Retina (tissue), 1 donor: ENCODE data around the gene MYPOP.

Experiments
- DNase-seq: peaks from one replicate; pipeline ENCODE4 v3.0.0-alpha.2; 2016

The MYPOP gene, protein sequence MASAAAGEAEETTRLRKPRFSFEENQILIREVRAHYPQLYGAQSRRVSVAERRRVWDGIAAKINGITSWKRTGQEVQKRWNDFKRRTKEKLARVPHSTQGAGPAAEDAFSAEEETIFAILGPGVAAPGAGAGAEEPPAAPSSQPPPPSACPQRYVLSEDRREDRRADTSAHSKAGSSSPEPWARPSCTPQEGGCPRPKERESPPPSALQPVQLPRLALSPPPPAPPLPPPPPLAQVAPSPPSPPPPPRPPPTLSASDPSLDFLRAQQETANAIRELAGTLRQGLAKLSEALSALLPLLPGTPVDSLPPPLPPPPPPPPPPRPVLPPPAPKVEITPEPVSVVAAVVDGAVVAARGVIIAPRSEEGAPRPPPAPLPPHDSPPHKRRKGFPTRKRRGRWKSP

GRCh38 chr19:45901912-45902650 lies at the start of gene MYPOP:
TSS of gene MYPOP (minus strand) at chr19:45902613. CDS start at chr19:45901773, 840 bp downstream.
- DNase-seq = no peak

DNA sequence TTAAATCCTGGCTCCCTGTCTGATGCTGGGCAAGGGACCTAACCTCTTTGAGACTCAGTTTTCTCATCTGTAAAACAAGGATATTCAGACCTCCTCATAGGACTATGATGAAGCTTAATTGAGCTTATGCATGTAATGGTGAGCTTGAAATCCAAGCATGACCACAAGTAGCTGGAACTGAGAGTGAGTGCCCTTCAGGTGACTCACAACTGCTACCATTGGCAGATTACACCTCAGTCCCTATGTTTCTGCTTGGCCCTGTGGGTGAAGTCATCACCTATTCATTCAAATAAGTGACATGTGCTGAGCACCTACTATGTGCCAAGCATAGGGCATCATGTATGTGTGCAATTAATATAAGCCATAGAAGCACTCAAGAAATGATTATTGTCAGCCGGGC lies 45.5 kb upstream of the MYPOP start:
- DNase-seq = no peak

DNA sequence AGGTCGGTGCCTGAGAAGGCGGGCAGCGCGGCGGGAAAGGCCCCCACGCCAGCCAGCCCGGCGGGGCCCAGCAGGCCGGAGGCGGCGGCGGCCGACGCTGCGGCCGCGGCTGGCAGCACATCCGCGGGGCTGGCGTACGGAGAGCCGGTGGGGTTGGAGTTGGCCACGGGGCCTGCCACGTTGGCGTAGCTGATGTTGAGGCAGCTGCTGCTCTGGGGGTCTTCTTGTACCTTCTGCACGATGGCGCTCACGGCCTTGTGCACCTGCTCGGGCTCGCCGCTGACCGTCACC lies 38.0 kb upstream of the MYPOP start:
- DNase-seq = no peak

DNA sequence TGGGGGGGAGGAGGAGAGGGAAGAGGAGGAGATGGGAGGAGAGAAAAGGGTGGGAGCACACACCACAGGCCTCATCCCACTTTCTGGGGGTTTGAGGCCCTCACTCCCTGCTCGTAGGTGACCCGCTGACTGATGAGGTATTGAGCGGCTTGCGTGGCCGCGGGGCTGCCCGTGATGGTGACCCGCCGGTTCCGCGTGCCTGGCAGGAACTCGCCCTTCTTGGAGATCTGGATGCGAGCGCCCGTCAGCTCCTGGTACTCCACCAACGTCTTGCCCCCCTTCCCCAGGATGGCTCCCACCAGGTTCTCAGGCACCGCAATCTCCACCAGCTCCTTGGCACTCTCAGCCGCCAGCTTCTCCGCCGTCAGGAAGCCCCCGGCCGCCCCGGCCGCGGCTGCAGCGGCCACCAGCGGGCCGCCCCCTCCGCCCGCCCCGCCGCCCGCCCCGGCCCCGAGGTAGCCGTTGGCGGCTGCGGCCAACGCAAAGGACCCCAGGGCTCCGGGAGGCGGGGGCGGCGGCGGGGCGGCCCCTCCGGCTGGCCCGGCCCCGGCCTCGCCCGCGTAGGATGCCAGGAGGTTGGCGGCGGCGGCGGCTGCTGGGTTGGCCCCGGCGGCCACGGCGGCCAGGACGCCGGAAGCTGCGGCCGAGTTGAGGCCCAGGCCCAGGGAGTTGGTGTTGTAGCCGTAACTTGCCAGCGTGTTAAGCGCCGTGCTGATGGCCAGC lies 37.5 kb upstream of the MYPOP start:
- no peak for DNase-seq

GRCh38 chr19:45938733-45939319 lies 36.4 kb upstream of the MYPOP start:
- DNase-seq = no peak

GRCh38 chr19:45935267-45935666 lies 32.9 kb upstream of the MYPOP start:
- DNase-seq = no peak

DNA sequence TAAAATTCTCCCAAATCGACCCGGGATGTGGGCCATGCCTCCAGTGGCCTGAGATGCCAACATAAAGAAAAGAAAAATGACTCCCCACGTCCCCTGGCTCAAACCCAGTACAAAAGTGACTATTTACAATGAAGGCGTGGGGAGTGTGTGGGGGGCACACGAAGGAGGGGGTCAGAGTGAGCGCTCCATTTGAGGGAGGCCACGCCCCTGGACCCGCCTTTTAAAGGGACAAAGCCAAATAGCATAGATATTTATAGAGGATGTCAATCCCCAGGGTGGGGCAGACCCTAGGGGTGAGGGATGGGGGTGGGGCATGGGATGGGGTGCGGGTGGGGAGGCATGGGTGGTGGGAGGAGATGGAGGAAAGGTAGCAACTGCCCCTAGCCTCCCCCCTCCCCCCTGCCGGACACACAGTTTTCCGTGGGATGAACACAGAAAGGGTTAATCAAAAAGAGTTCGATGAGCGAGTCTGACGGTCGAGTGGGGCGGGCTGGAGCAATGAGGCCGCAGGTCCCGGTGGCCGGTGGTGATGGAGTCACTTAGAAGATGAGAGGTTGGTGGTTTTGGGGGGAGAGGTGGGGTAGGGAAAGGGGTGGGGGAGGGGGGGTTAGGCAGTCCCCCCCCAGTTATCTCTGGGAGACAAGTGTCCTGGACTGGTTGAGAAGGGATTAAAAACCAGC lies 32.3 kb upstream of the MYPOP start:
- DNase-seq = no peak

GRCh38 chr19:45933759-45934158 lies 31.3 kb upstream of the MYPOP start:
- DNase-seq = no peak

- no peak for DNase-seq
Measured at GRCh38 chr19:45931055-45931454, 28.6 kb upstream of the MYPOP start.

DNA sequence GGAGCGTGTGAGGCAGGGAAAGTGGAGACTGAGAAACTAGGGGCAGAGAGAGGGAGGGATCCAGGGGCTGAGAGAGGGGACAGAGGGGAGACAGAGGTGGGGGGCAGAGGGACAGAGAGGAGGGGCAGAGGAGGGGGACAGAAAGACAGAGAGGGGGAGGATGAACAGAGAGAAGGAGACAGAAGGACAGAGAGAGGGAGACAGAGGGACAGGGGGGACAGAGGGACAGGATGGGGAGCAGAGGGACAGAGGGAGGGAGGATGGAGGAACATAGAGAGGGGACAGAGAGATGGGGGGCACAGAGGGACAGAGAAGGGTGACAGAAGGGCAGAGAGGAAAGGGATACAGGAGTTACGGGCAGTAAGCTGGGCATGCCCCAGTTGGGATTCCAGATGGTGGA lies 26.8 kb upstream of the MYPOP start:
- no peak for DNase-seq

- peak; percentile 92 for DNase-seq
Measured at GRCh38 chr19:45927565-45928261, 25.3 kb upstream of the MYPOP start.

DNA sequence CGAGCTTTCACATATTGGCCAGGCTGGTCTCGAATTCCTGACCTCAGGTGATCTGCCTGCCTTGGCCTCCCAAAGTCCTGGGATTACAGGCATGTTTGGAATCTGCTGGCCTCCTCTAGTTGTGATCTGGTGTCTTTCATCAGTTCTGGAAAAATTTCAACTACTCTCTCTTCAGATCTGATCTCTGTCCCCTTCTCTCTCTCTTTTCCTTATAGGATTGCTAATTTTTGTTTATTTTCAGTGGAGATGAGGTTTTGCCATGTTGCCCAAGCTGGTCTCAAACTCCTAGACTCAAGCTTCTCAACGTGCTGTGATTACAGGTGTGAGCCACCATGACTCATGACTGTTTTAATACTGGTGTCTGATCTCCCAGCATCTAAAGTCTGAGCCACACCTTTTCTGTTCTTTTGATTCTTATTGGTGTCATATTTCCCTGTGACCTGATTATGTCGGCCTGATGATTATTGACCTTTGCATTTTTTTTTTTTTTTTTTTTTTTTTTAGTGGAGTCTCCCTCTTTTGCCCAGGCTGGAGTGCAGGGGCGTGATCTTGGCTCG lies 22.6 kb upstream of the MYPOP start:
- no peak for DNase-seq

DNA sequence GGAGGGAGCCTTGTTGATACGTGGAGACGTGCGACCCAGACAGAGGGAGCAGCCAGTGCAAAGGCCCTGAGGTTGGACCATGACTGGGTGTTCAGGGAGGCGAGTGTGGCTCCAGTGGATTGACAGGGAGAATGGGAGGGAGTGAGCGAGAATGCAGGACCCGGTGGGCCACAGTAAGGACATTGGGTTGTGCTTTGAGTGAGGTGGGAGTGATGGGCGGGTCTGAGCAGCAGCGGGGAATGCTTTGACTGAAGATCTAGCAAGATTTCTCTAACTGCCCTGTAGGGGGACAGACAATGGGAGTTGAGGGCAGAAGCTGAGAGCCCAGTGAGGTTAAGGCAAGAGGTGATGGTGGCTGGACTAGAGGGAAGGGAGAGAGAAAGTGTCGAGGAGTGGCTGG lies 19.9 kb upstream of the MYPOP start:
- DNase-seq = no peak

GRCh38 chr19:45920458-45920857 lies 18.0 kb upstream of the MYPOP start:
- DNase-seq = no peak

- peak; percentile 53 for DNase-seq
Measured at GRCh38 chr19:45919678-45920077, 17.3 kb upstream of the MYPOP start.

GRCh38 chr19:45918721-45919120 lies 16.3 kb upstream of the MYPOP start:
- DNase-seq = no peak

GRCh38 chr19:45917421-45918091 lies 15.1 kb upstream of the MYPOP start:
- no peak for DNase-seq

GRCh38 chr19:45913874-45914830 lies 11.7 kb upstream of the MYPOP start, which contains the start of gene NANOS2:
TSS of gene NANOS2 (minus strand) at chr19:45914778. CDS start at chr19:45914693, 85 bp downstream.
- DNase-seq = peak; percentile 65

- DNase-seq = no peak
Measured at GRCh38 chr19:45911291-45911690, 8.9 kb upstream of the MYPOP start.

GRCh38 chr19:45908956-45909355 lies 6.5 kb upstream of the MYPOP start:
- no peak for DNase-seq
